Measurements from ENCODE around the gene SYNE1.

SYNE1 gene

DNA sequence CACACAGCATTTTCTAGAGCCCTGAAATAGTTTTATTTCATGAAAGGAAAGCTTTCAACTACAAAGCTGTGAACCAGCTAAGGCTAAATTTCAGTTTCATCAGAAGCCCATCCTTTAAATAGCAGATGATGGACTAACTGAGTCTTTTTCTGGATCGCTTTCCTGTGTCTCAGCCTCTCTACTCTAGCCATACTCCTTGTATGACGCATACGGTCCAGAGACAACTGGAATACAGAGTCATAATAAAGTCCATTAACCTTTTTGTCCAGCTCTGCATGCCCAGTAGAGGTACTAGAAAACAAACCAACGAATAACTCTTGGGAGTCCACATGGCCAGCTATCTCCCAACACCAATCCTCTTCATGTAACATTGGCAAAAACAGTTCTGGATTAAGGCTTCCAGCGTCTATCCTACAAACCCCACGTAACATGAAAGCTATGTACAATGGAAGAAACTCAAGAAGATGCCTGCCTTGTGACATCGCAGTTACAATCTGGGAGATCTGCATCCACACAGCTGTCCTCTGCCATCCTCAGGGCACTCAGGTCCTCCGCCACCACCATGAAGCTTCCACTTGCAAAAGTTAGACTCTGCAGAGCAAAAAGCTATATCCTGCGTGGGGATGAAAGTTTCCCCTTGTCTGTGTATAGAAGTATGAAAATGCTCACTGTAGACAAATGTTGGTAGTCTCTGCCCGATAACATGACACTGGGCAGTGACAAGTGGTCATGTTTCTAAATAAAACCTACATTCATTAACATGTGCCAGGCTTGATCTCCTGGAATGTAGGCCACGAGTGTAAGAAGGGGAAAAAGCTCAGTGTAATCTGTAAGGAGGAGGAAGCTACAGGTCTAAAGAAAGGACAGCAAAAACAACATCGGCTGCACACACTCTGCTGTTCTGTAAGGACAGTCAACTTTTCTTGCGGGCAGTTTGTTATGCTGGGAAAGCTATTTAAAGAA lies 469.2 kb downstream of the SYNE1 start:
- ChIA-PET CTCF (no interaction called here), POLR2A (no interaction called here)
- no peak overlapping the region for H3K4me3 ChIP-seq (ENCODE audit: low read depth, low read length)
- TF ChIP-seq, protein P1, sequence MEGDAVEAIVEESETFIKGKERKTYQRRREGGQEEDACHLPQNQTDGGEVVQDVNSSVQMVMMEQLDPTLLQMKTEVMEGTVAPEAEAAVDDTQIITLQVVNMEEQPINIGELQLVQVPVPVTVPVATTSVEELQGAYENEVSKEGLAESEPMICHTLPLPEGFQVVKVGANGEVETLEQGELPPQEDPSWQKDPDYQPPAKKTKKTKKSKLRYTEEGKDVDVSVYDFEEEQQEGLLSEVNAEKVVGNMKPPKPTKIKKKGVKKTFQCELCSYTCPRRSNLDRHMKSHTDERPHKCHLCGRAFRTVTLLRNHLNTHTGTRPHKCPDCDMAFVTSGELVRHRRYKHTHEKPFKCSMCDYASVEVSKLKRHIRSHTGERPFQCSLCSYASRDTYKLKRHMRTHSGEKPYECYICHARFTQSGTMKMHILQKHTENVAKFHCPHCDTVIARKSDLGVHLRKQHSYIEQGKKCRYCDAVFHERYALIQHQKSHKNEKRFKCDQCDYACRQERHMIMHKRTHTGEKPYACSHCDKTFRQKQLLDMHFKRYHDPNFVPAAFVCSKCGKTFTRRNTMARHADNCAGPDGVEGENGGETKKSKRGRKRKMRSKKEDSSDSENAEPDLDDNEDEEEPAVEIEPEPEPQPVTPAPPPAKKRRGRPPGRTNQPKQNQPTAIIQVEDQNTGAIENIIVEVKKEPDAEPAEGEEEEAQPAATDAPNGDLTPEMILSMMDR (IDR thresholded peaks at IDR 0.05; ENCODE audit: insufficient read depth, low read length, missing control alignments), result no peak
- DNase-seq (ENCODE audit: low read depth, low spot score), result no peak

GRCh38 chr6:152166897-152167296 lies 470.3 kb downstream of the SYNE1 start:
- ChIA-PET CTCF (interaction anchor here (2.1 kb wide), 1 partner anchor 402 kb away, joined by 4 read pairs; no protein-coding TSS in a partner anchor), POLR2A (no interaction called here)
- TF ChIP-seq, protein P1 (IDR thresholded peaks at IDR 0.05; ENCODE audit: insufficient read depth, low read length, missing control alignments), result no peak
- no peak for DNase-seq (ENCODE audit: low read depth, low spot score)
- no peak overlapping the region for H3K4me3 ChIP-seq (ENCODE audit: low read depth, low read length)

DNA sequence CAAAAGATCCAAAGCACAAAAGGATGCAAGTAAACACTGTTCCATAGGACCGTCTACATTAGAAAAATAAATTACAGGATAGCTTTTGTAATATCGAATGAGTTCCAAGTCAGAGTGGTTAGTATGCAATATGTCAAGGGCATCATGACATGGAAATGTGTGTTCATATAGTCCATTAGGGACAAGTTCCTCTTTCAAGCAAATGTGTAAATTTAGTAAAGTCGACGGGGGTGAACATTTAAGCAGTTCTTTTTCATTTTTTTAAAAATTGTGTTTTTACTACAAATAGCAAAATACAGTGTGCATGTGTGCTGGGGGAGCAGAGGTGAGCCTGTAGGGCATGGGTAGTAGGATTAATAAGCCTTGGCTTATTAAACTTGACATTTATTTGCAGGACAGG lies 470.7 kb downstream of the SYNE1 start:
- no peak for DNase-seq (ENCODE audit: low read depth, low spot score)
- POLR2A ChIA-PET, result no interaction called here
- H3K4me3 ChIP-seq (ENCODE audit: low read depth, low read length), result no peak overlapping the region
- CTCF ChIA-PET, result interaction anchor here (2.1 kb wide), 1 partner anchor 401 kb away, joined by 4 read pairs; no protein-coding TSS in a partner anchor
- TF ChIP-seq, protein P1 (IDR thresholded peaks at IDR 0.05; ENCODE audit: insufficient read depth, low read length, missing control alignments), result no peak

DNA sequence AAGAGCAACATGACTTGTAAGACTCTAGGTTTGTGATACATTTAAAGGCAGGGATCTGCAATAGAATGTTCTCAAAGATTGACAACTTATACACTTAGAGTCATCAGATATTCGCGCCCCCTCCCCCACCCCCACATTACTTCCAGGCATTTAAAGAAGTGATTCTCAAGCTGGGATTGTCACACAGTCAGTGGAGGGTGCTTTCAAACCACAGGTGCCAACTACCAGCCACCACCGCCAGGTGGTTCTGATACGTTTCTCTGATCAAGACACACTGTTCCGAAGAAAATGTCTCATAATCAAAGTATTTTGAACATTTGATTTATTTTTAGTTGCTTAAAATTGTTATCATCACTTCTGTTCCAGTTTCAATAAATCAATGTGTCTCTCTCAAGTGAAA lies 472.2 kb downstream of the SYNE1 start:
- CTCF ChIA-PET, result interaction anchor here (2.1 kb wide), 1 partner anchor 400 kb away, joined by 4 read pairs; no protein-coding TSS in a partner anchor
- no peak for DNase-seq (ENCODE audit: low read depth, low spot score)
- POLR2A ChIA-PET, result no interaction called here
- TF ChIP-seq, protein P1 (IDR thresholded peaks at IDR 0.05; ENCODE audit: insufficient read depth, low read length, missing control alignments), result no peak
- no peak overlapping the region for H3K4me3 ChIP-seq (ENCODE audit: low read depth, low read length)

DNA sequence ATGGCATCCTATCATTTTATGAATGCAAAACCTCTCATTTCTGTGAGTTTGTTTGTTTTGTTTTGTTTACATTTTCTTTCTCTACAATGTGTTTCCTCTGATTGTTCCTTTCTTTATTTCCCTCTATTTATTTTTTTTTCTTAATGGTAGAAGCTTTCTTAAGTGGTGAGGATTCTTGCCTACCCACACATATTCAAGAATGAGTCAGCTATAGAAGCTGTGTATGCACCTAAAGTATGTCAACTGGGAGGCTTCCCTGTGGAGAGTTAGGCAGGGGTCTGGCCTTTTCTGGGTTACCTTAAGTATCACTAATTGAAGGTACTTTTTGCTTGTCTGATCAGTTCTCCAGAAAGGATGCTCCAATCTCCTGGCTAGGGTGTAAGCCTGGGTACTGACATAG lies 475.7 kb downstream of the SYNE1 start:
- ChIA-PET CTCF (no interaction called here), POLR2A (no interaction called here)
- no peak overlapping the region for H3K4me3 ChIP-seq (ENCODE audit: low read depth, low read length)
- TF ChIP-seq, protein P1 (IDR thresholded peaks at IDR 0.05; ENCODE audit: insufficient read depth, low read length, missing control alignments), result no peak
- DNase-seq (ENCODE audit: low read depth, low spot score), result peak; percentile 45

DNA sequence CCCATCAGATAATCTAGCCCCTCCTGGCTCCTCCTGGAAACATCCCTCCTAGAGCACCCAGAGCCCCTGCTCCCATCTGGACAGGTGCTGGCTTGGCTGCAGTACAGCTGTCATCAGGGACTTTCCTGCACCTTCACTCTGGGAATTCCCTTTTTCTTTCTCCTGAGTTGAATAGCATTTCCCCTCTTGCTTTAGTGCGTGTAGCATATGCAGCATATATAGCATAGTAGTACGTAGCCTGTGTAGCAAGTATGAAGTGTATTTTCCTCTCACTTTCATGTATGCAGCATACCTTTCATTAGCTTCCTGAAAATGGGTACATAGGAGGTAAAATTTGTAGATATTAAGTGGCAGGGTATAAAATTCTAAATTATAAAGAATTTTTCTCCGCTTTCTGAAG lies 476.8 kb downstream of the SYNE1 start:
- POLR2A ChIA-PET, result no interaction called here
- TF ChIP-seq, protein P1 (IDR thresholded peaks at IDR 0.05; ENCODE audit: insufficient read depth, low read length, missing control alignments), result no peak
- CTCF ChIA-PET, result interaction anchor here (0.8 to 1.1 kb wide), 2 partner anchors 14 to 395 kb away, joined by 3 read pairs; no protein-coding TSS in a partner anchor
- no peak for DNase-seq (ENCODE audit: low read depth, low spot score)
- no peak overlapping the region for H3K4me3 ChIP-seq (ENCODE audit: low read depth, low read length)
